SK-N-SH (cell line): ENCODE results near the gene LAPTM5. TPM values are rescaled to one million over a fixed set of nuclear protein-coding genes. Genes with fewer than 3 reads are reported as not detected.
A peak's percentile ranks its signal among the peaks of the same experiment; 100 is the strongest.

Source experiments
- CTCF ChIA-PET: fragments of 300-600, 350-600 bp; formaldehyde crosslinking; extraction: SDS; loops from one replicate; lab custom pipeline; 2021; lab: Yijun Ruan, JAX
- POLR2A ChIA-PET: fragments of 350-600 bp; sonication (Branson Sonifier 250); formaldehyde crosslinking; extraction: SDS; loops from one replicate; lab custom pipeline; 2020; ENCODE audit warnings: antibody characterized with exemption, inconsistent platforms; lab: Yijun Ruan, JAX
- DNase-seq: peaks from one replicate; pipeline ENCODE4 v3.0.0; 2012
- H2AFZ ChIP-seq: fragments of 200-600 bp; sonication (generic); 2 replicates; pipeline ENCODE4 v1.8.1; 2016; ENCODE audit warnings: antibody characterized with exemption, mild to moderate bottlenecking, low read depth
- H3F3A ChIP-seq: fragments of 200-600 bp; sonication (generic); replicated peaks from 2 replicates; pipeline ENCODE3; 2016; ENCODE audit warnings: antibody characterized with exemption, mild to moderate bottlenecking; ENCODE audit not compliant: insufficient read depth
- H3K27ac ChIP-seq, 2 experiments: fragments of 200-500 bp in 1 of 2; fragments of 200-600 bp in 1 of 2; sonication (Bioruptor generic) in 1 of 2; sonication (generic), shearing (Covaris generic) in 1 of 2; 2 replicates each; pipeline versions ENCODE4 v1.5.1 to v1.6.1; 2014 to 2016; ENCODE audit warnings: low read depth in 2 of 2, inconsistent platforms in 1 of 2, low read length in 1 of 2, mild to moderate bottlenecking in 1 of 2, mixed read lengths in 1 of 2
- H3K27me3 ChIP-seq: fragments of 200-600 bp; sonication (generic), shearing (Covaris generic); 2 replicates; pipeline ENCODE4 v1.6.1; 2016; ENCODE audit warnings: mixed run types; ENCODE audit not compliant: insufficient read depth
- H3K36me3 ChIP-seq, 2 experiments: fragments of 200-500 bp in 1 of 2; fragments of 200-600 bp in 1 of 2; sonication (Bioruptor generic) in 1 of 2; sonication (generic) in 1 of 2; replicated peaks in 1 of 2; 2 replicates each; pipeline versions ENCODE3 to v1.5.1; 2014 to 2016; ENCODE audit warnings: low read length in 1 of 2, mild to moderate bottlenecking in 1 of 2; ENCODE audit not compliant: insufficient read depth in 2 of 2, control insufficient read depth in 1 of 2
- H3K4me1 ChIP-seq, 2 experiments: fragments of 200-500 bp in 1 of 2; fragments of 200-600 bp in 1 of 2; sonication (Bioruptor generic) in 1 of 2; sonication (generic), shearing (Covaris generic) in 1 of 2; 2 replicates each; pipeline versions ENCODE4 v1.5.1 to v1.6.1; 2014 to 2016; ENCODE audit warnings: low read depth in 1 of 2, low read length in 1 of 2, mixed run types in 1 of 2; ENCODE audit not compliant: insufficient read depth in 2 of 2, control insufficient read depth in 1 of 2
- H3K4me2 ChIP-seq: fragments of 200-600 bp; sonication (generic), shearing (Covaris generic); 2 replicates; pipeline ENCODE4 v1.6.1; 2017; ENCODE audit warnings: mixed run types
- H3K4me3 ChIP-seq, 2 experiments: fragments of 200-500 bp in 1 of 2; fragments of 200-600 bp in 1 of 2; sonication (Bioruptor generic) in 1 of 2; sonication (generic), shearing (Covaris generic) in 1 of 2; 2 replicates each; pipeline versions ENCODE4 v1.5.1 to v1.8.1; 2014 to 2016; ENCODE audit warnings: low read depth in 2 of 2, inconsistent platforms in 1 of 2, low read length in 1 of 2, mild to moderate bottlenecking in 1 of 2, mixed read lengths in 1 of 2, moderate library complexity in 1 of 2
- H3K79me2 ChIP-seq: fragments of 200-600 bp; sonication (generic); 2 replicates; pipeline ENCODE4 v1.8.1; 2017; ENCODE audit warnings: mild to moderate bottlenecking; ENCODE audit not compliant: insufficient read depth
- H3K9ac ChIP-seq: fragments of 200-600 bp; sonication (generic); 2 replicates; pipeline ENCODE4 v1.6.1; 2017; ENCODE audit warnings: mixed run types
- H3K9me2 ChIP-seq: fragments of 200-600 bp; sonication (generic); 2 replicates; pipeline ENCODE4 v1.6.1; 2017; ENCODE audit warnings: mixed run types
- H3K9me3 ChIP-seq: fragments of 200-600 bp; sonication (generic); 2 replicates; pipeline ENCODE4 v1.6.1; 2017; ENCODE audit warnings: mixed run types, mild to moderate bottlenecking, moderate library complexity
- H4K20me1 ChIP-seq: fragments of 200-600 bp; sonication (generic); 2 replicates; pipeline ENCODE4 v1.6.1; 2017; ENCODE audit warnings: mild to moderate bottlenecking, mixed run types; ENCODE audit not compliant: insufficient read depth
- CHD2 ChIP-seq: fragments of 150-350 bp; IDR thresholded peaks from 2 replicates; pipeline ENCODE4 v1.6.1; 2018; ENCODE audit warnings: low read length; ENCODE audit not compliant: partially characterized antibody
- ELF1 ChIP-seq: IDR thresholded peaks from 2 replicates; pipeline ENCODE4 v1.4.0; 2012
- EP300 ChIP-seq, 2 experiments: IDR thresholded peaks; 2 replicates each; pipeline versions ENCODE4 v1.4.0 to v1.6.1; 2012; ENCODE audit warnings: borderline replicate concordance in 1 of 2, low read depth in 1 of 2, low read length in 1 of 2
- EZH2phosphoT487 ChIP-seq: fragments of 200-600 bp; sonication (generic); IDR thresholded peaks from 2 replicates; pipeline ENCODE4 v1.6.1; 2017; ENCODE audit warnings: low read depth, mixed run types, mild to moderate bottlenecking, antibody characterized with exemption, moderate library complexity, borderline replicate concordance
- FOSL2 ChIP-seq: IDR thresholded peaks from 2 replicates; pipeline ENCODE4 v1.4.0; 2012; ENCODE audit warnings: low read depth, mild to moderate bottlenecking, moderate library complexity, borderline replicate concordance
- GABPA ChIP-seq: IDR thresholded peaks from 2 replicates; pipeline ENCODE4 v1.4.0; 2012; ENCODE audit warnings: low read depth, mild to moderate bottlenecking
- GATA2 ChIP-seq: sonication (generic); formaldehyde crosslinking; IDR thresholded peaks from 2 replicates; pipeline ENCODE4 v1.5.0; 2020; ENCODE audit warnings: mild to moderate bottlenecking, missing genetic modification reagents
- MEF2A ChIP-seq: IDR thresholded peaks from 2 replicates; pipeline ENCODE4 v1.4.0; 2012; ENCODE audit warnings: low read depth, borderline replicate concordance
- MXI1 ChIP-seq: IDR thresholded peaks from 2 replicates; pipeline ENCODE4 v1.6.1; 2012; ENCODE audit warnings: mild to moderate bottlenecking, low read depth, low read length, improper control_type of control experiment
- NFIC ChIP-seq: IDR thresholded peaks from 2 replicates; pipeline ENCODE4 v1.4.0; 2012; ENCODE audit warnings: borderline replicate concordance
- NRF1 ChIP-seq: IDR thresholded peaks from 2 replicates; pipeline ENCODE4 v1.6.1; 2012; ENCODE audit warnings: low read depth, mild to moderate bottlenecking, low read length
- POLR2AphosphoS5 ChIP-seq: IDR thresholded peaks from 2 replicates; pipeline ENCODE4 v1.6.1; 2012; ENCODE audit warnings: low read depth, low read length
- RAD21 ChIP-seq: IDR thresholded peaks from 2 replicates; pipeline ENCODE4 v1.6.1; 2012; ENCODE audit warnings: mild to moderate bottlenecking, low read length
- RCOR1 ChIP-seq: fragments of 150-350 bp; IDR thresholded peaks from 2 replicates; pipeline ENCODE4 v1.6.1; 2017; ENCODE audit warnings: antibody characterized with exemption, low read length
- RFX5 ChIP-seq: IDR thresholded peaks from 2 replicates; pipeline ENCODE4 v1.6.1; 2012; ENCODE audit warnings: mild to moderate bottlenecking, improper control_type of control experiment, low read length
- RXRA ChIP-seq: IDR thresholded peaks from 2 replicates; pipeline ENCODE4 v1.4.0; 2012; ENCODE audit warnings: low read depth, mild to moderate bottlenecking, borderline replicate concordance
- SIN3A ChIP-seq: IDR thresholded peaks from 2 replicates; pipeline ENCODE4 v1.6.1; 2012; ENCODE audit warnings: low read depth, mild to moderate bottlenecking, low read length, moderate library complexity, borderline replicate concordance
- SMC3 ChIP-seq: IDR thresholded peaks from 2 replicates; pipeline ENCODE4 v1.6.1; 2012; ENCODE audit warnings: low read depth, low read length, improper control_type of control experiment
- TCF12 ChIP-seq: IDR thresholded peaks from 2 replicates; pipeline ENCODE4 v1.4.0; 2012
- YY1 ChIP-seq: IDR thresholded peaks from 2 replicates; pipeline ENCODE4 v1.4.0; 2012; ENCODE audit warnings: low read depth, mild to moderate bottlenecking
- WGBS: methylation state at CpG from one replicate; pipeline ENCODE4 v1.1.6; 2017; ENCODE audit warnings: low lambda C conversion rate; 5-methylcytosine and 5-hydroxymethylcytosine counted together
- polyA plus RNA-seq, 3 experiments: library from polyadenylated mRNA; depleted of rRNA; stranded (reverse); fragments of >200 nt; gene quantifications; 2 replicates each; pipeline ENCODE4 v1.2.3, GENCODE V29; 2012
- TF ChIP-seq, protein P1 (sequence below): IDR thresholded peaks from 2 replicates; pipeline ENCODE4; 2012
- TF ChIP-seq, protein P2 (sequence below): IDR thresholded peaks from 2 replicates; pipeline ENCODE4 v1.6.1; 2012; ENCODE audit warnings: mild to moderate bottlenecking, low read depth, low read length, moderate library complexity
- TF ChIP-seq, protein P3 (sequence below): IDR thresholded peaks from 2 replicates; pipeline ENCODE4 v1.4.0; 2012; ENCODE audit warnings: low read depth, borderline replicate concordance
- TF ChIP-seq, protein P4 (sequence below): fragments of 200-600 bp; sonication (generic); IDR thresholded peaks from 2 replicates; pipeline ENCODE4 v1.6.1; 2017; ENCODE audit warnings: antibody characterized with exemption, mild to moderate bottlenecking, moderate library complexity

Gene LAPTM5
- polyA plus RNA-seq, 1 of the 3 experiments (the other 2 are of a cell fraction) = 1.1 TPM

DNA sequence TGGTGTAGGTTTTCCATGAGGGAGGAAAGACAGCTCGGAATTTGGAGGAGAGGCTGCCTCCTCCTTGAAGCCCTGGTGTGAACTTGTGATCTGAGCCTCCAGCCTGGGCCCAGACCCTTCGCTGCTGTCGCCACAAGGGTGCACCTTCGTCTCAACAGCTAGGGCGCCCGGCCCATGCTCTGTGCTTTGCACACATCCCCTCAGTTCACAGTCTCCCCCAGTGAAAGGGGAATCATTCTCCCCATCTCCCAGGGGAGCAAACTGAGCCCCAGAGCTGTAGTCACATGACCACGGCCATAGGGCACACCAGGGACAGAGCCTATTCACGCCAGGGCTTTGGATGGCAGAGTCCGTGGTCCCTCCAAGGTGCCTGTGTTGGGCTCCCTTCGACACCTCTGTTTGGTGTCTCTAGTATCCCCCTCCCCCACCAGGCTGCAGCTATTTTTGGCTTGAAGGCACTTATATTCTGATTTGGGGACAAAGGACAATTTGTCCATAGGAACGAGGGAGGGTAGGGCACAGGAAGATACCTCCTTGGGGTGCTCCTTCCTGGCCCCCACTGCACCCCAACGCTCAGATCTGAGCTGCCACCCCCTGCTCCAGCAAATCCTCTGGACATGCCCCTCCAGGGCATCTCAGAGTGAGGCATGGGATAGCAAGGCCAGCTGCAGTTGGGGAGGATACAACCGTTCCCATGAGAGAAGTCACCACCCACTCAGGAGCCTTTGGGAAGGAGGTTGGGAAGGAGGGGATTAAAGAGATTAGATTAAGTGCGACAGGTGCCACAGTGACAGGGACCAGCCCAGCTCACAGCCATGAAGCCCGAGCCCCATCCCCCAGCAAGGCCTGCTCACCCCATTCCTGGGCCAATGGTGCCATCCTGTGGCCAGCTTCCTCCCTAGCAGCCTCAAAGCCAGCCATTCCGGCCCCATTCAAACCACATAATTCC lies 49.9 kb downstream of the LAPTM5 start:
- Histone ChIP-seq H3F3A (no peaks in the 10 kb centered on the region), H3K4me3 (no peak overlapping the region; a peak in 1 of 4 replicates), H3K9ac (no peak overlapping the region), H3K36me3 (no peaks in the 10 kb centered on the region), H2AFZ (no peak overlapping the region), H3K79me2 (no peaks in the 10 kb centered on the region), H4K20me1 (no peaks in the 10 kb centered on the region), H3K9me2 (no peaks in the 10 kb centered on the region), H3K27me3 (no peaks in the 10 kb centered on the region; the same call in 1 of the 2 replicates), H3K27ac (peak overlapping the region in 1 of 2 experiments; percentile 16; a peak in 1 of 4 replicates), H3K4me2 (no peak overlapping the region), H3K9me3 (no peaks in the 10 kb centered on the region), H3K4me1 (peaks cover 0 to 16% of the 10 kb centered on the region in 2 experiments; a peak in 2 of 4 replicates)
- CTCF ChIA-PET = interaction anchor here (0.6 to 3.6 kb wide), 51 partner anchors 9 to 1673 kb away, joined by 3 to 26 read pairs (median 3); partner anchors contain the start of gene PTPRU
- DNase-seq = peak; percentile 90
- POLR2A ChIA-PET = interaction anchor here (0.5 to 0.8 kb wide), 2 partner anchors 935 to 1526 kb away, joined by 3 to 4 read pairs; partner anchors contain the start of gene SRSF4
- WGBS = 53% methylated on average over 15 of the region's 16 CpGs
- no peak for TF ChIP-seq SIN3A
- TF ChIP-seq, protein P1, sequence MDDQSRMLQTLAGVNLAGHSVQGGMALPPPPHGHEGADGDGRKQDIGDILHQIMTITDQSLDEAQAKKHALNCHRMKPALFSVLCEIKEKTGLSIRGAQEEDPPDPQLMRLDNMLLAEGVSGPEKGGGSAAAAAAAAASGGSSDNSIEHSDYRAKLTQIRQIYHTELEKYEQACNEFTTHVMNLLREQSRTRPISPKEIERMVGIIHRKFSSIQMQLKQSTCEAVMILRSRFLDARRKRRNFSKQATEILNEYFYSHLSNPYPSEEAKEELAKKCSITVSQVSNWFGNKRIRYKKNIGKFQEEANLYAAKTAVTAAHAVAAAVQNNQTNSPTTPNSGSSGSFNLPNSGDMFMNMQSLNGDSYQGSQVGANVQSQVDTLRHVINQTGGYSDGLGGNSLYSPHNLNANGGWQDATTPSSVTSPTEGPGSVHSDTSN = no peak
- TF ChIP-seq MXI1 = no peak
- TF ChIP-seq RCOR1 = no peak; the same call in 1 of the 2 replicates
- TF ChIP-seq YY1 = no peak
- TF ChIP-seq, protein P2, sequence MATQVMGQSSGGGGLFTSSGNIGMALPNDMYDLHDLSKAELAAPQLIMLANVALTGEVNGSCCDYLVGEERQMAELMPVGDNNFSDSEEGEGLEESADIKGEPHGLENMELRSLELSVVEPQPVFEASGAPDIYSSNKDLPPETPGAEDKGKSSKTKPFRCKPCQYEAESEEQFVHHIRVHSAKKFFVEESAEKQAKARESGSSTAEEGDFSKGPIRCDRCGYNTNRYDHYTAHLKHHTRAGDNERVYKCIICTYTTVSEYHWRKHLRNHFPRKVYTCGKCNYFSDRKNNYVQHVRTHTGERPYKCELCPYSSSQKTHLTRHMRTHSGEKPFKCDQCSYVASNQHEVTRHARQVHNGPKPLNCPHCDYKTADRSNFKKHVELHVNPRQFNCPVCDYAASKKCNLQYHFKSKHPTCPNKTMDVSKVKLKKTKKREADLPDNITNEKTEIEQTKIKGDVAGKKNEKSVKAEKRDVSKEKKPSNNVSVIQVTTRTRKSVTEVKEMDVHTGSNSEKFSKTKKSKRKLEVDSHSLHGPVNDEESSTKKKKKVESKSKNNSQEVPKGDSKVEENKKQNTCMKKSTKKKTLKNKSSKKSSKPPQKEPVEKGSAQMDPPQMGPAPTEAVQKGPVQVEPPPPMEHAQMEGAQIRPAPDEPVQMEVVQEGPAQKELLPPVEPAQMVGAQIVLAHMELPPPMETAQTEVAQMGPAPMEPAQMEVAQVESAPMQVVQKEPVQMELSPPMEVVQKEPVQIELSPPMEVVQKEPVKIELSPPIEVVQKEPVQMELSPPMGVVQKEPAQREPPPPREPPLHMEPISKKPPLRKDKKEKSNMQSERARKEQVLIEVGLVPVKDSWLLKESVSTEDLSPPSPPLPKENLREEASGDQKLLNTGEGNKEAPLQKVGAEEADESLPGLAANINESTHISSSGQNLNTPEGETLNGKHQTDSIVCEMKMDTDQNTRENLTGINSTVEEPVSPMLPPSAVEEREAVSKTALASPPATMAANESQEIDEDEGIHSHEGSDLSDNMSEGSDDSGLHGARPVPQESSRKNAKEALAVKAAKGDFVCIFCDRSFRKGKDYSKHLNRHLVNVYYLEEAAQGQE = no peak
- no peak for TF ChIP-seq MEF2A
- TF ChIP-seq, protein P3, sequence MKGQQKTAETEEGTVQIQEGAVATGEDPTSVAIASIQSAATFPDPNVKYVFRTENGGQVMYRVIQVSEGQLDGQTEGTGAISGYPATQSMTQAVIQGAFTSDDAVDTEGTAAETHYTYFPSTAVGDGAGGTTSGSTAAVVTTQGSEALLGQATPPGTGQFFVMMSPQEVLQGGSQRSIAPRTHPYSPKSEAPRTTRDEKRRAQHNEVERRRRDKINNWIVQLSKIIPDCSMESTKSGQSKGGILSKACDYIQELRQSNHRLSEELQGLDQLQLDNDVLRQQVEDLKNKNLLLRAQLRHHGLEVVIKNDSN = no peak
- no peak for TF ChIP-seq FOSL2
- no peak for TF ChIP-seq NRF1
- TF ChIP-seq CHD2 = peak; percentile 89
- TF ChIP-seq SMC3 = peak; percentile 96
- TF ChIP-seq GABPA = no peak
- TF ChIP-seq TCF12 = no peak
- TF ChIP-seq GATA2 = no peak
- TF ChIP-seq EZH2phosphoT487 = no peak
- TF ChIP-seq RAD21 = peak; percentile 100
- no peak for TF ChIP-seq POLR2AphosphoS5
- TF ChIP-seq ELF1 = no peak
- no peak for TF ChIP-seq NFIC
- TF ChIP-seq RFX5 = no peak
- TF ChIP-seq, protein P4, sequence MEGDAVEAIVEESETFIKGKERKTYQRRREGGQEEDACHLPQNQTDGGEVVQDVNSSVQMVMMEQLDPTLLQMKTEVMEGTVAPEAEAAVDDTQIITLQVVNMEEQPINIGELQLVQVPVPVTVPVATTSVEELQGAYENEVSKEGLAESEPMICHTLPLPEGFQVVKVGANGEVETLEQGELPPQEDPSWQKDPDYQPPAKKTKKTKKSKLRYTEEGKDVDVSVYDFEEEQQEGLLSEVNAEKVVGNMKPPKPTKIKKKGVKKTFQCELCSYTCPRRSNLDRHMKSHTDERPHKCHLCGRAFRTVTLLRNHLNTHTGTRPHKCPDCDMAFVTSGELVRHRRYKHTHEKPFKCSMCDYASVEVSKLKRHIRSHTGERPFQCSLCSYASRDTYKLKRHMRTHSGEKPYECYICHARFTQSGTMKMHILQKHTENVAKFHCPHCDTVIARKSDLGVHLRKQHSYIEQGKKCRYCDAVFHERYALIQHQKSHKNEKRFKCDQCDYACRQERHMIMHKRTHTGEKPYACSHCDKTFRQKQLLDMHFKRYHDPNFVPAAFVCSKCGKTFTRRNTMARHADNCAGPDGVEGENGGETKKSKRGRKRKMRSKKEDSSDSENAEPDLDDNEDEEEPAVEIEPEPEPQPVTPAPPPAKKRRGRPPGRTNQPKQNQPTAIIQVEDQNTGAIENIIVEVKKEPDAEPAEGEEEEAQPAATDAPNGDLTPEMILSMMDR = peak; percentile 92
- TF ChIP-seq RXRA = no peak
- TF ChIP-seq EP300 (IDR thresholded peaks at IDR 0.05; ENCODE audit: borderline replicate concordance in 1 of 2, low read depth in 1 of 2, low read length in 1 of 2) = no peak; a peak in 1 of 4 replicates
